ENCODE measurements around the gene DNAJC27. TPM values are rescaled to one million over a fixed set of nuclear protein-coding genes. Genes with fewer than 3 reads are reported as not detected.
"Not testable (repeated sequence)": the region's sequence is repeated elsewhere in the genome, so short reads cannot be mapped to it uniquely, and the experiment has no call there.

DNAJC27 gene
- total RNA-seq (2021): 5.1 and 6.3 TPM in 2 replicates
- Bru-seq, nascent RNA: percentile 65 among the genes with signal in this experiment
- percentile 58 among the genes with signal in this experiment for BruChase-seq, experiment 1, labeled RNA remaining after a 2-hour chase
- BruChase-seq, experiment 2, labeled RNA remaining after a 6-hour chase: percentile 53 among the genes with signal in this experiment
- long read RNA-seq, full-length matches to known transcripts: 1 of 1 reads
- long read RNA-seq, partial matches to known transcripts: 0 of 1 reads
- long read RNA-seq, other reads (novel, unspliced or antisense): 0 of 1 reads

DNA sequence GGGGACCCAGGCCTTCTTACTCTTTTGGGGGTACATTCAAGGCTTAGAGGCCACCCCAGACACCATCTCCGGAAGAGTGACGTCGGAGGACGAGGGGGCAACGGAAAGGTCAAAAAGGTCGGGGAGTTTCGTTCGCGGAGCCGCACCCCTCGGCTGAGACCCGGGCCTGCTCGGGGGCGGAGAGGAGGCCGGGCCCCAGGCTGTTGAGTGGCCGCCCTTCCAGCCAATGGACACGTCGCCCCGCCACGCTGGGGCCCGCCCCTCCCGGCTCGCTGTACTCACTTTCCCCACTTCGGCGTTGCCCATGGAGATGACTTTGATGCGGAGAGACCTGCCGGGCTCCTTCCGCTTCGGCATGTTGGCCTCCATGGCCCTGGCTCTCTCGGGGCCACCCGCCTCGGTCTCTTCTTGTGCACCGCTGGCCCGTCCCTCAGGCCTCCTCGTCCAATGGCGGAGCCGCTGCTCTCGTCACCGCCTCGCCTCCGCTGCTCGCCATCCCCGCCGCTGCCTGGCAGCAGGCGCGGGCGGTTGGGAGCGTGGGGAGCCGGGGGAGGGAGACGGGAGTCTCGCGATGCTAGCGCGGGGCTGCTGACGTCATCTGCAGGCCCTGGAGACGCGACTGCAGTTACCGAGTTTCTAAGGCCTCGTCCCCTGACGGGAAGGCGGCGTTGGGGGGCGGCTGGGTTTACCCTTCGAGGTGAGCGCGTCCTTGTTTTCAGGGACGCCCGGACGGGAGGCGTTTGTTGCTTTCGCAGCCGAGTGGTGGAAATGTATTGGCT lies at the start of gene DNAJC27:
DNAJC27 (minus strand) TSS at position 420 of the 779 bp plus-strand sequence; CDS start at position 369, 51 bp downstream.
- TF ChIP-seq EZH2 (IDR thresholded peaks at IDR 0.05; ENCODE audit: low read depth): no peak
- TF ChIP-seq, protein P1, sequence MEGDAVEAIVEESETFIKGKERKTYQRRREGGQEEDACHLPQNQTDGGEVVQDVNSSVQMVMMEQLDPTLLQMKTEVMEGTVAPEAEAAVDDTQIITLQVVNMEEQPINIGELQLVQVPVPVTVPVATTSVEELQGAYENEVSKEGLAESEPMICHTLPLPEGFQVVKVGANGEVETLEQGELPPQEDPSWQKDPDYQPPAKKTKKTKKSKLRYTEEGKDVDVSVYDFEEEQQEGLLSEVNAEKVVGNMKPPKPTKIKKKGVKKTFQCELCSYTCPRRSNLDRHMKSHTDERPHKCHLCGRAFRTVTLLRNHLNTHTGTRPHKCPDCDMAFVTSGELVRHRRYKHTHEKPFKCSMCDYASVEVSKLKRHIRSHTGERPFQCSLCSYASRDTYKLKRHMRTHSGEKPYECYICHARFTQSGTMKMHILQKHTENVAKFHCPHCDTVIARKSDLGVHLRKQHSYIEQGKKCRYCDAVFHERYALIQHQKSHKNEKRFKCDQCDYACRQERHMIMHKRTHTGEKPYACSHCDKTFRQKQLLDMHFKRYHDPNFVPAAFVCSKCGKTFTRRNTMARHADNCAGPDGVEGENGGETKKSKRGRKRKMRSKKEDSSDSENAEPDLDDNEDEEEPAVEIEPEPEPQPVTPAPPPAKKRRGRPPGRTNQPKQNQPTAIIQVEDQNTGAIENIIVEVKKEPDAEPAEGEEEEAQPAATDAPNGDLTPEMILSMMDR (conservative IDR thresholded peaks at IDR 0.05): no peak
- Histone ChIP-seq H3K4me2 (peak within 1 kb of the TSS; percentile 92), H3K36me3 (ENCODE audit: low read depth) (no peaks in the 10 kb centered on the region), H3K27me3 (ENCODE audit: insufficient read depth, low read depth) (no peaks in the 10 kb centered on the region), H3K4me1 (replicated peaks; ENCODE audit: insufficient read depth) (peaks cover 18% of the 10 kb centered on the region), H3K4me3 (peak within 1 kb of the TSS; percentile 95), H4K20me1 (ENCODE audit: insufficient read depth) (no peaks in the 10 kb centered on the region), H2AFZ (peak within 1 kb of the TSS; percentile 100), H3K9me2 (ENCODE audit: insufficient read depth) (no peaks in the 10 kb centered on the region), H3K79me2 (ENCODE audit: low read depth) (peaks cover 29% of the 10 kb centered on the region), H3K27ac (peak within 1 kb of the TSS; percentile 86), H3F3A (ENCODE audit: insufficient read depth, low read depth) (peaks cover 4% of the 10 kb centered on the region; the same call in 1 of the 2 replicates), H3K9me3 (ENCODE audit: insufficient read depth, low read depth) (no peaks in the 10 kb centered on the region)
- ChIA-PET POLR2A (ENCODE audit: unreplicated experiment) (no interaction called here), CTCF (interaction anchor here (1.2 kb wide), 1 partner anchor 157 kb away, joined by 5 read pairs; no protein-coding TSS in a partner anchor)
- intact Hi-C loops (cut with micrococcal nuclease; ENCODE audit: unreplicated experiment): loop anchor here (5.0 kb wide), 3 partner anchors 179 to 559 kb away; partner anchors contain the start of genes CENPO and PTRHD1
- BruUV-seq (replicated peaks): no TSS peak
- peak; percentile 89 to 96 for DNase-seq

DNA sequence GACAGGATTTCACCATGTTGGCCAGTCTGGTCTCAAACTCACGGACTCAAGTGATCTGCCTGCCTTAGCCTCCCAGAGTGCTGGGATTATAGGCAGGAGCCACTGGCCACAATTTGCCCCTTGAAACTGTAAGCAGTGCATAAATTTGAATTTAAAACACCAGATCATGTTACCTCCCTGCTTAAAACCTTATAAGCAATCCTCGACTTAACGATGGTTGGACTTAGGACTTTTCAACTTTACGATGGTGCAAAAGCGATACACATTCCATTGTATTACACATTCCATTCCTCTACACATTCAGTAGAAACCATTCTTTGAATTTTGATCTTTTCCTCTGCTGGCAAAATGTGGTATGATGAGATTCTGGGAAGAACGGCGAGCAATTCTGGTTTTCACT lies 46.9 kb upstream of the DNAJC27 start:
- H3K36me3 ChIP-seq (ENCODE audit: low read depth): no peaks in the 10 kb centered on the region
- no peak overlapping the region for H3K4me3 ChIP-seq
- ChIA-PET POLR2A (ENCODE audit: unreplicated experiment) (no interaction called here), CTCF (no interaction called here)
- no peak overlapping the region for H2AFZ ChIP-seq
- no peaks in the 10 kb centered on the region for H3K9me2 ChIP-seq (ENCODE audit: insufficient read depth)
- 0 out of 2 replicates have a peak, but pooled peaks cover 18% of the 10 kb centered on the region for H3K27me3 ChIP-seq (ENCODE audit: insufficient read depth, low read depth)
- H3K79me2 ChIP-seq (ENCODE audit: low read depth): no peaks in the 10 kb centered on the region
- H3K27ac ChIP-seq: no peak overlapping the region
- TF ChIP-seq EZH2 (IDR thresholded peaks at IDR 0.05; ENCODE audit: low read depth): no peak
- TF ChIP-seq, protein P1 (conservative IDR thresholded peaks at IDR 0.05): no peak
- no peaks in the 10 kb centered on the region for H4K20me1 ChIP-seq (ENCODE audit: insufficient read depth)
- DNase-seq: no peak
- no TSS peak for BruUV-seq (replicated peaks)
- no peaks in the 10 kb centered on the region for H3K9me3 ChIP-seq (ENCODE audit: insufficient read depth, low read depth)
- H3F3A ChIP-seq (ENCODE audit: insufficient read depth, low read depth): no peaks in the 10 kb centered on the region
- no peak overlapping the region for H3K4me2 ChIP-seq
- H3K4me1 ChIP-seq (replicated peaks; ENCODE audit: insufficient read depth): no peaks in the 10 kb centered on the region
- intact Hi-C loops (cut with micrococcal nuclease; ENCODE audit: unreplicated experiment): no loop called here

DNA sequence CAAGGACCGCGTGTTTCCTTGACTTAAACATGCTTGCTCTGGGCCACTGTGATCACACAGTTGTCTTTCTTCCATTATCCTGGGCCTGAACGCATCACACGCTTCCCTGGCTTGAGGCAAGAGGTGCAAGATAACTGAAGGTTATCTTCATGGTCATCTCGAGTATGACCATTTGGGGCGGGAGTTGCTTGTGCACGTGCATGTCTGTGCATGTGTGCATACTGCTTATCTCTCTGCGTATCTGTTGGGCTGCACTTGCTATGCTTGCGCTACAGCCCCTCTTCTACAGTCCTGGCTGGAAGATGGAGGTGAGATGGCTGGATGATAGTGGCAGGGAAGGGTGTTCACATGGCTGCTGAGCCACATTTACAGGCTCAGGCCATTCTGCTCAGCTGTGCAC lies 42.9 kb upstream of the DNAJC27 start:
- intact Hi-C loops (cut with micrococcal nuclease; ENCODE audit: unreplicated experiment): no loop called here

DNA sequence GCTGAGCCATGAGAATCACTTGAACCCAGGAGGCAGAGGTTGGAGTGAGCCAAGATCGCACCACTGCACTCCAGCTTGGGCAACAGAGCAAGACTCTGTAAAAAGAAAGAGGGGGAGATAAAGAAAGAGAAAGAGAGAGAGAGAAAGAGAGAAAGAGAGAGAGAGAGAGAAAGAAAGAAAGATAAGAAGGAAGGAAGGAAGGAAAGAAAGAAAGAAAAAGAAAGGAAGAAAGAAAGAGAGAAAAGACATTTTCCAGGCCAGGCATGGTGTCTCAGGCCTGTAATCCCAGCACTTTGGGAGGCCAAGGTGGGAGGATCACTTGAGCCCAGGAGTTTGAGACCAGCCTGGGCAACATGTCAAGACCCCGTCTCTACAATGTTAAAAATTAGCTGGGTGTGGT lies 39.6 kb upstream of the DNAJC27 start:
- DNase-seq; H3K27me3 ChIP-seq (ENCODE audit: insufficient read depth, low read depth); H3K27ac ChIP-seq; H4K20me1 ChIP-seq (ENCODE audit: insufficient read depth); H2AFZ ChIP-seq; H3K4me1 ChIP-seq (replicated peaks; ENCODE audit: insufficient read depth); H3K4me2 ChIP-seq; intact Hi-C loops (cut with micrococcal nuclease; ENCODE audit: unreplicated experiment); CTCF ChIA-PET; H3K36me3 ChIP-seq (ENCODE audit: low read depth); H3K9me2 ChIP-seq (ENCODE audit: insufficient read depth); H3F3A ChIP-seq (ENCODE audit: insufficient read depth, low read depth); H3K4me3 ChIP-seq; H3K9me3 ChIP-seq (ENCODE audit: insufficient read depth, low read depth); BruUV-seq (replicated peaks); H3K79me2 ChIP-seq (ENCODE audit: low read depth): not testable (repeated sequence)
- POLR2A ChIA-PET (ENCODE audit: unreplicated experiment): interaction anchor here (0.6 kb wide), 1 partner anchor 877 kb away, joined by 6 read pairs; no protein-coding TSS in a partner anchor

More for the DNA sequence above, 42.9 kb upstream of the DNAJC27 start:
- Histone ChIP-seq H3K4me2 (no peak overlapping the region), H3K36me3 (ENCODE audit: low read depth) (no peaks in the 10 kb centered on the region), H3K4me1 (replicated peaks; ENCODE audit: insufficient read depth) (0 out of 2 replicates have a peak, but pooled peaks cover 2% of the 10 kb centered on the region), H4K20me1 (ENCODE audit: insufficient read depth) (no peaks in the 10 kb centered on the region), H3K9me2 (ENCODE audit: insufficient read depth) (no peaks in the 10 kb centered on the region), H3K9me3 (ENCODE audit: insufficient read depth, low read depth) (no peaks in the 10 kb centered on the region), H2AFZ (no peak overlapping the region), H3F3A (ENCODE audit: insufficient read depth, low read depth) (no peaks in the 10 kb centered on the region), H3K27me3 (ENCODE audit: insufficient read depth, low read depth) (no peaks in the 10 kb centered on the region), H3K79me2 (ENCODE audit: low read depth) (no peaks in the 10 kb centered on the region), H3K4me3 (no peak overlapping the region), H3K27ac (no peak overlapping the region)
- BruUV-seq (replicated peaks): no TSS peak
- DNase-seq: no peak
- ChIA-PET CTCF (no interaction called here), POLR2A (ENCODE audit: unreplicated experiment) (no interaction called here)
- TF ChIP-seq, protein P1 (conservative IDR thresholded peaks at IDR 0.05): no peak
- no peak for TF ChIP-seq EZH2 (IDR thresholded peaks at IDR 0.05; ENCODE audit: low read depth)
